ENCODE measurements around the gene HOOK2. TPM values are rescaled to one million over a fixed set of nuclear protein-coding genes. Genes with fewer than 3 reads are reported as not detected.
"Not testable (repeated sequence)": the region's sequence is repeated elsewhere in the genome, so short reads cannot be mapped to it uniquely, and the experiment has no call there.

Gene HOOK2
- total RNA-seq, 4 donors from 2014 or later: 13.5 to 24.1 (median 14.6) TPM

- TF ChIP-seq CTCF (IDR thresholded peaks at IDR 0.05) (no peak), EP300 (IDR thresholded peaks at IDR 0.05) (no peak), POLR2A (IDR thresholded peaks at IDR 0.05) (no peak)
- H3K27me3 ChIP-seq: no peaks in the 10 kb centered on the region
- peaks cover 4 to 50% (median 26%) of the 10 kb centered on the region in 3 donors for H3K4me1 ChIP-seq
- ATAC-seq: no peak
- no peaks in the 10 kb centered on the region for H3K9me3 ChIP-seq
- 69 to 84% methylated on average over 2 to 5 of the region's 24 CpGs for WGBS, 2 donors (ENCODE audit: low coverage in 1 of 2)
- peaks cover 0 to 44% of the 10 kb centered on the region in 2 donors for H3K36me3 ChIP-seq
- no peak overlapping the region for H3K4me3 ChIP-seq
- no peak overlapping the region for H3K27ac ChIP-seq
Measured at GRCh38 chr19:12731337-12731736, 44.0 kb downstream of the HOOK2 start.

GRCh38 chr19:12730064-12730463 is 45.3 kb downstream of the HOOK2 start:
- H3K27ac ChIP-seq: no peak overlapping the region
- H3K36me3 ChIP-seq: peaks cover 0 to 44% of the 10 kb centered on the region in 2 donors
- H3K4me1 ChIP-seq: peaks cover 4 to 43% (median 25%) of the 10 kb centered on the region in 3 donors
- 69 to 71% methylated on average over 1 to 2 of the region's 3 CpGs for WGBS, 2 donors (ENCODE audit: low coverage in 1 of 2)
- no peak for ATAC-seq
- H3K27me3 ChIP-seq: no peaks in the 10 kb centered on the region
- H3K9me3 ChIP-seq: no peaks in the 10 kb centered on the region
- H3K4me3 ChIP-seq: no peak overlapping the region
- TF ChIP-seq EP300 (IDR thresholded peaks at IDR 0.05): no peak
- no peak for TF ChIP-seq CTCF (IDR thresholded peaks at IDR 0.05)
- TF ChIP-seq POLR2AphosphoS5 (IDR thresholded peaks at IDR 0.05): no peak
- no peak for TF ChIP-seq POLR2A (IDR thresholded peaks at IDR 0.05)

GRCh38 chr19:12727745-12728433 is 47.5 kb downstream of the HOOK2 start:
- Histone ChIP-seq H3K9me3 (no peaks in the 10 kb centered on the region), H3K36me3 (peaks cover 0 to 44% of the 10 kb centered on the region in 2 donors), H3K4me1 (peaks cover 0 to 45% (median 25%) of the 10 kb centered on the region in 3 donors), H3K27ac (no peak overlapping the region), H3K27me3 (no peaks in the 10 kb centered on the region), H3K4me3 (no peak overlapping the region)
- WGBS, 2 donors (ENCODE audit: low coverage in 1 of 2): no CpG with 5 or more reads among the region's 9 CpGs
- TF ChIP-seq POLR2A (IDR thresholded peaks at IDR 0.05): no peak
- TF ChIP-seq POLR2AphosphoS5 (IDR thresholded peaks at IDR 0.05): no peak
- TF ChIP-seq EP300 (IDR thresholded peaks at IDR 0.05): no peak
- TF ChIP-seq CTCF (IDR thresholded peaks at IDR 0.05): no peak
- ATAC-seq: no peak

- H3K36me3 ChIP-seq: peaks cover 0 to 44% of the 10 kb centered on the region in 2 donors
- no peak for ATAC-seq
- WGBS, 2 donors (ENCODE audit: low coverage in 1 of 2): 83 to 96% methylated on average over 1 to 2 of the region's 2 CpGs
Measured at GRCh38 chr19:12726988-12727316, 48.4 kb downstream of the HOOK2 start.

GRCh38 chr19:12725612-12726011 is 49.7 kb downstream of the HOOK2 start:
- not testable (repeated sequence) for H3K27me3 ChIP-seq, ATAC-seq, H3K4me3 ChIP-seq, H3K9me3 ChIP-seq, H3K27ac ChIP-seq
- WGBS, 2 donors (ENCODE audit: low coverage in 1 of 2): 82 to 97% methylated on average over 7 to 8 of the region's 10 CpGs
- peaks cover 0 to 32% of the 10 kb centered on the region in 2 donors for H3K36me3 ChIP-seq
- peaks cover 0 to 34% (median 15%) of the 10 kb centered on the region in 3 donors for H3K4me1 ChIP-seq

More at GRCh38 chr19:12726988-12727316, 48.4 kb downstream of the HOOK2 start:
- H3K4me3 ChIP-seq: no peak overlapping the region
- H3K27me3 ChIP-seq: no peaks in the 10 kb centered on the region
- H3K27ac ChIP-seq: no peak overlapping the region
- TF ChIP-seq EP300 (IDR thresholded peaks at IDR 0.05): no peak
- TF ChIP-seq POLR2A (IDR thresholded peaks at IDR 0.05): no peak
- TF ChIP-seq POLR2AphosphoS5 (IDR thresholded peaks at IDR 0.05): no peak
- no peak for TF ChIP-seq CTCF (IDR thresholded peaks at IDR 0.05)
- H3K4me1 ChIP-seq: peaks cover 0 to 38% (median 17%) of the 10 kb centered on the region in 3 donors
- H3K9me3 ChIP-seq: no peaks in the 10 kb centered on the region

All from gastroesophageal sphincter (tissue), 4 donors.